ENCODE measurements around the gene TMEM121. TPM values are rescaled to one million over a fixed set of nuclear protein-coding genes. Genes with fewer than 3 reads are reported as not detected.

Gene TMEM121
- total and polyA plus RNA-seq, 2 of the 8 experiments (the other 6 are each of a cell fraction or from before 2014, with no cell fraction given), result 1.9 TPM; not detected in 1

DNA sequence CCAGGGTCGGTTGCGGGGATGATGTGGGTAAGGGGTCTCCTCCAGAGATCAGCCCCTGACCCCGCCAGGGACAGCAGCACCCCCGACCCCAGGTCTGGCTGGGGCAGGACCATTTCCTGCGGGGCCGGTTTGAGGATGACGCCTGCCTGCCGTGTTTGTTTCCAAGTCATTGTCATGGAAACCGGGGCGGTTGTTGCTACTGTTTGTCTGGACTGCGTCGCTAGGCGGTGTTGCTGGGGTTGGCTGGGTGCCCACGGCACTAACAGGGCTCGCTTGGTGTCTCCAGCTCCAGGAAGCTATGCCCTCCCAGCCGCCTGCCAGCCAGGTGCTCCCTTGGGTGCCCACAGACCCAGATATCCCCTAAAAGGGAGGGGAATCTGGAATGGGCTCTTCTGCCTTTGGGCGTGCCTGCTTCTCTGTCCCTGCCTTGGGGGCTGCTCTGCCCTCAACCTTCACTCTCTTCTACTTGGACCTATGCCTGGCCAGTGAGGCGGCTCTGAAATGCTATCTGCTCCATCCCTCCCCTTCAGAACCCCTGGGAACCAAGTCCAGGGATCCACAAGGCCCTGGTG, 44.4 kb upstream of the TMEM121 start (continued):
- TF ChIP-seq POLR2A (IDR thresholded peaks at IDR 0.05; ENCODE audit: control extremely low read depth in 1 of 2, low read depth in 2 of 2, low read length in 2 of 2), result peak in 1 of 2 experiments; percentile 20; a peak in 2 of 3 replicates

Data from H1 (cell line).